Stimulated activated CD8-positive, alpha-beta memory T cell treated with anti-CD3 and anti-CD28 coated beads, Interleukin-15, amount 100 ng/mL, for 4 hours (primary cell): ENCODE measurements around the gene DOK5.
A peak's percentile ranks its signal among the peaks of the same experiment; 100 is the strongest.

Experiments
- DNase-seq, 2 donors: peaks; one replicate each; pipeline ENCODE4 v3.0.0-alpha.2; 2020; ENCODE audit warnings: low read depth in 2 of 2

Gene DOK5

DNA sequence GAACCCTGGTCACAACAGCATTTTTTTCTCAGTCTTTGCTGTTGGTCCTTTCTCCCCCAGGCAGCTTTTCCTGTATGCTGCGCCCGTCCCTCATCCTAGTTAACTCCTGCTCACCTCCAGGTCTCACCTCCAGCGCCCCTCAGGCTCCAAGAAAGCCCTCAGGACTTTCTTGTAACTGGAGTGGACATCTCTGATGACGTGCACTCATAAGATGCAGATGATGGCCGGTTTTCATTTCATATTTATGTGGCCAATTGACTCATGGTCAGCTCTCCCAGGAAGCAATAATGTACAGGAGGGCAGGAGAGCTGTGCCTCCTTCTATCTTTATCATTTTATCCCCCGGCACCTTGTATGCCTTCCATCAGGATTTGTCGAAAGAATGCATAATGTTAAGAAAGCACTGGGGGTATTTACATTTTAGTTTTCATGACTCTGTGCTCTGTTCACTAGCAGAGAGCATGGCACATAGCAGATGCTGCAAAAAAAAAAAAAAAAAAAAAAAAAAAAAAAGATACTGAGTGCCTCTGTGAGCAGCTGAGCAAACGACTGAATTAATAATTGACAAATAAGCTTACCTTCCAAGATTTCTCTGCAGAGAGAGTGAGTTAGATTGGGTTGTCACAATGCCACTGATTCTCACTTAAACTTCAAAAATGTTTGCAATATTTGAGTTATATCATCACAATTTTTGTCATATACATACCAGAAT is 170.2 kb downstream of the DOK5 start:
- no peak for DNase-seq

DNA sequence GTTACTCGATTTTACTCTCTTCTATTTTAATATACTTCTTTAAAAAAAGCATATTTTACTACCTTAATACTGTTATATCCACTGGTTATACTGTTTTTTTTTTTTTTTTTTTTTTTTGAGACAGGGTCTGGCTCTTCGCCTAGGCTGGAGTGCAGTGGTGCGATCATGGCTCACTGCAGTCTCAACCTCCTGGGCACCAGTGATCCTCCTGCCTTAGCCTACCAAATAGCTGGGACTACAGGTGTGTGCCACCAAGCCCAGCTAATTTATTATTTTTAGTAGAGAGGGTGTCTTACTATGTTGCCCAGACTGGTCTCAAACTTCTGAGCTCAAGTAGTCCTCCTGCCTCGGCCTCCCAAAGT is 170.7 kb downstream of the DOK5 start:
- no peak for DNase-seq

DNA sequence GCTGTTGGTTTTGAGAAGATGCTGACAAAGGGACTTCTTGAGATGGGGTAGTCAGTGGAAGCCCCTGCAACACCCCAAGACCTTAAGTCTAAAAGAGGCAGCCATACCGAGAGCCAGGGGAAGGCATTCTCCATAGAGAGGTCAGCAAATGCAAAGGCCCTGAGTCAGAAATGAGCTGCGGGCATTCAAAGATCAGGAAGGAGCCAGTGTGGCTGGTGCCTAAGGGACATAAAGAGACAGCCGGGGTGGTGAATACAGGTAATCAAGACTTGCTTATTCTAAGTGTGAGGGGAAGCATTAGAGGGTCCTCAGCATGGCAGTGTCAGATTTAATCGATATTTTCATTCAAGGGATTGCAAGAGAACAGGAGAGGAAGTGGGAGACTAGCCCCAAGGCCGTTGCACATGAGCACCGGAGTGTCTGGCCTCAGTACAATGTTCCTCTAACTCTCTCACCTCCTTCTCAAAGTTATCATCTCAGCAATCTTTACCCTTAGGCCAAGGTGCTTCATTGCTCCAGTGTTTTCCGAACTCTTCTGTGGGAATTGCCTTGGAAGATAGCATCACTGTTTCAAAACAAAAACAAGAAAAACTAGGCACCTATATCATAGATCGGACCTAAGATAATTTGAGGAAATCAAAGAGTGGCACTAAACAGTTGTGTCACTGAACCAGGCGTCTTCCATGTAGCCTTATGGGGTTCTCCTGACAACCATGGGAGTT is 173.2 kb downstream of the DOK5 start:
- no peak for DNase-seq

DNA sequence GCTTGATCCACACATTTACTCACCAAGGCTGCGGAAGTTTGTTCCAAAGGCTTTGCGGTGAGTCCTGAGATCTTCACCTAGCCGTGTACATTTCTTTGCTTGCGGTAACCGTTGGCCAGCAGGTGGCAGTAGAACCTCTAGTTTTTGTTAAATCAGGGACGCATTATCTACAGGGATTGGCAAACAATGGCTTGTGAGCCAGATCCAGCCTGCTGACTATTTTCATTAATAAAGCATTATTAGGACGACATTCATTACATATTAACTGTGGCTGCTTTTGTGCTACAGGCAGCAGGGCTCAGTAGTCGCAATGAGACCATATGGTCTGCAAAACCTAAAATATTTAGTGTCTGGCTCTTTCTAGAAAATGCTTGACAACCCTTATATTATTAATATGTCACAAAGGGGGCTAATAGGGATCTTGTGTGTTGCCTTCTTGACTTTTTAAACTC is 174.1 kb downstream of the DOK5 start:
- DNase-seq: peak in 1 of 2 donors; percentile 1

DNA sequence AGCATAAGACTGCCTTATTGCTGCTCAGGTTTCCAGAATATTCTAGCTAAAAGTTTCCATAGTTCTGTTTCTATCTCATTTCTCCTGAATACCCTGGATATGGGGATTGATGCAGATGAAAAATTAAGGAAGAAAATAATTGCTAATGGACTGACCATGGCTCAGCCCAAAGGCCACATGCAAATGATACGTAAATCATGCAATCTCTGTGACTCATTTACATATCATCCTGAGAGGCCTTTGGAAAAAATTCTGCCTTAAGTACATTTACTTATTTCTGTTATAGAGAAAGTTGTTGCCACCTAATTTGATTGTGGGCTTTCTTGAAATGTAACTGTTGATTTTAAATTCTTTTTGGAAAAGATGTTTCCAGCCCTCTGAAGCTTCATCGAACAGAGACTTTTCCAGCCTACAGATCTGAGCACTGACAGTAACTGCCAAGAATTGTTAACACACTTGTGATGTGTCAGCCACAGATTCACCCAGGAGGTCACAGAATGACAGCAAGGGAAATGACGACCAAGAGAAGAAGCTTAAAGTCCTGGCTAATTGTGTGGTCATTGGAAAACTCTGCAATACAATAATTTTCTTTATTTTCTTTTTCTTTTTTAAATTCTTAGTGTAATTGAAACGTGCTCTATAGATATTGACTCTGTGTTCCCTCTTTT is 174.8 kb downstream of the DOK5 start:
- DNase-seq: no peak

DNA sequence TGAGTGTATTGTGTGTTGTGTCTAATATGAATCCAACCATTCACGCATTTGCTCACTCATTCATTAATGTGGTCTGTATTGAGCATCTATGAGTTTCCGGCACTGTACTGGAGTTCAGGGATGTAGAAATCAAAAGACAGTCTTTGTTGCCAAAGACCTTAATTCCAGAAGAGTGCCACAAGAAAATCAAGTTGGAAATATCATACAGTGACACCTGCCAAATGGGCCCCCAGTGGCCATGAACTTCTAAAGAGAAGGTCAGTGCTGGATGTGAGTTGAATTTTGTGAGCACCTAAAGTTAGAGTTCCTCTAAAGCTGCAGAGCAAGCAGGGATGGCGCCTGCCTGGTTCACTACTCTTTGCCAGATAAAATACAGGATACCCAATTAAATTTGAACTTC is 175.9 kb downstream of the DOK5 start:
- DNase-seq: no peak

DNA sequence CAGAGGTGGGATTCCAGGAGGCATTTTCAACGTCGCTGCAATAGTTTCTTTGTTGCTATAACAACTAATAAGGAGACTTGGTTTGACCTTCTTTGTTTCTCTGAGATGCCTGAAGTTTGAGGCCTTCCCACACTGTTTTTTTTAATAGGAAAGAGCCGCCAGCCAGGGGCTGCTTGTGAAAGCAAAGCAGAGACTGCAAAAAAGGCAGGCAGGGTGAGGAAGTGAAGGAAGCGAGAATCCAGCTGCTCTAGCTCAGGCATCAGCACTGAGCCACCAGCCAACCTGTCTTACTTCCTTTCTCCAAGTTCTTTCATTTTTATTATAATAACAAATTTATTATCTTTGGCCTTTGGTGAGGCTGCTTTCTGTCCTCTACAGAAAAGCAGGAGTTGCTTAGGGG is 179.1 kb downstream of the DOK5 start:
- DNase-seq: no peak

DNA sequence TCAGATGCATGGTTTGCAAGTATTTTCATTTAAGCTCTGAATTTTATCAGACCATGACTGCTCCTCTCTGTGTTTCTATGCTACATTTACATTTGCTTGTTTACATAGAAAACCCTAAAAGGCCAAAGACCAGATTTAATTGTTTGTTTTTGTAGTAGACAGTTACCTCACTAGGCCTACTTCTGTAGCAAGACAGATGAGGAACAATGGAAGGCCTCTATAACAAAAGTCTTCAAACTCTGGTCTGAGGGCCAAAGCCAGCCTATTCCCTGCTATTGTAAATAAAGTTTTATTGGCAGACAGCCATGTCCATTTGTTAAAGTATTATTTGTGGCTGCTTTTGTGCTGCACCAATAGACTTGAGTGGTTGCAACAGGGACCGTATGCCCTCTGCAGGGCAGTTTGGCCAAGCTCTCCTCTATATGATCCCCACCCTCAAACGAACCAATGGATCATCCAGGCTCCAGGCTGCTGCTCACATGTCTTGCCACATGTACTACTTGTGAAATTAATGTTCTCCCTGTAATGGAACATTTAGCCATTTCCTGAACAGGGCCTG is 182.0 kb downstream of the DOK5 start:
- DNase-seq: no peak

DNA sequence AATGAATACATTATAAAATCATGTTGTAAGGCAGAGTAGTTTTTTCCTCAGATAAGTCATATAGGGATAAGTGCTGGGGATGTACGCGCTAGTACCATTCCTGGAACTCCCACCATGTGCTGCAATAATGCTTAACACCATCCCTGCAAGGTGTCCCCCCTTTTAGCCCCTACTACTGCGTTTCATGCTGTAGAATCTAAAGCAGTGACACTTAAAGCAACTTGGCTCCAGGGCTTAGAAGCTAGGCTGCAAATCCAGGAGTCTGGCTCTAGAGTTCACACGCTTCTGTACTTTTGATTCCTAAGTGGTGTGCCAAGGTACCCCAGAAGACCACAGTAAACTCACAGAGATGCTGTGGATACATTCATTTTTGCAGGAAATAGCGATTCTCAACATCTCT is 183.1 kb downstream of the DOK5 start:
- no peak for DNase-seq

DNA sequence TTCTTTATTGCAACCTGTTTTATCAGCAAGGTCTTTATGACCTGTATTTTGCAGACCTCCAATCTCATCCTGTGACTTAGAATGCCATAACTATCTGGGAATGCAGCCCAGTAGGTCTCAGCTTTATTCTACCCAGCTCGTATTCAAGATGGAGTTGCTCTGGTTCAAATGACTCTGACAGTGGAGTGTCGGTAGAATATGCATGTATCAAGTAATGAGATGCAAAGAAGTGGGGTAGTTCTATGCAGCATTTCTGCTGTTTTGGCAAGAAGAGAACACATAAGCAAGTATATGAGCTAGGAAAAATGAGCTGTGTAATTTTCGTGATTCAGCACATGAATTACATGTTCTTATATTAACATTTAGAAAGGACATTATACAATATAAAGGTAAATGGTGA is 185.9 kb downstream of the DOK5 start:
- DNase-seq: no peak

DNA sequence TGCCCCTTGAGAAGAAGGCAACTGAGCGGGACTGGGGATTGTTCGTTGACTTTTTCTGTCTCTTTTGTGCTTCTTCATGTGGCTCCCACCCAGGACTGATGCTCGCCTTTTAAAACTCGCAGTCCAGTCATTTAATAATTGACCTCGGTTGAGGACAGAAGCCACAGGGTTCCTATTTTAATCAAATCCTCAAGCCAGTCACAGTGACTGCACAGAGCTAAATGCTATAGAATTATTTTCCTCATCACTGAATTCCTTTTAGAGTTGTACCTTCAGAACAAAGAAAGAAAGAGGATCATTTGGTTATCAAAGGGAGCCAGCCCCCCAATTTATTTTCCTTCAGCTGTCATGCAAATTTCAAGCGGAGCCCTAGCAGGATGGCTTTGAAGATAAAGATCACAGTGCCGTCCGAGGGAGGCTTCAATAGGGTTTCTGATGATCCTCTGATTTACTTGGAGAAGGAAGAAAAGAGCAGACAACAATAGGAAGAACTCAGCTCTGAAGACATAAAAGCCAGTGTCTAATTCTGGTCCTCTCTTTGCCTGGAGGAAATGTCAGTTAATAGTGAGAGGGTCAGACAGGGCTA is 186.6 kb downstream of the DOK5 start:
- no peak for DNase-seq

DNA sequence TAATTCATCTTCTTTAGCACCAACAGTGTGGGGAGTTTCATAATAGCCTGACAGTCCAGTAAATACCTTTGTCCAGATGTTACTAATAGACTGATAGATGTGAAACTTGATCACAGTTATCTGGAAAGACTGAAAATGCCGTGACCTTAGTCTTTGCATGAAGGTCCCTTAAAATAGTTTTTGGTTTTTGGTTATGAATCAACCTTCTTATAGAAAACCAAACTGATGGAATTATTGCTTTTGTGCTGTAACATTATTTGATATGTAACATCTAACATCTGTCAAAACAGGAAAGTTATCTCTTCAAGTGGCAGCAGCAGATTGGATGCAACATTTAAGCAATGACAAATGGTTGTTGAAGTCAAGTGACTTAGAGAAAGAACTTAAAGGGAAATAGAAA is 190.4 kb downstream of the DOK5 start:
- no peak for DNase-seq

DNA sequence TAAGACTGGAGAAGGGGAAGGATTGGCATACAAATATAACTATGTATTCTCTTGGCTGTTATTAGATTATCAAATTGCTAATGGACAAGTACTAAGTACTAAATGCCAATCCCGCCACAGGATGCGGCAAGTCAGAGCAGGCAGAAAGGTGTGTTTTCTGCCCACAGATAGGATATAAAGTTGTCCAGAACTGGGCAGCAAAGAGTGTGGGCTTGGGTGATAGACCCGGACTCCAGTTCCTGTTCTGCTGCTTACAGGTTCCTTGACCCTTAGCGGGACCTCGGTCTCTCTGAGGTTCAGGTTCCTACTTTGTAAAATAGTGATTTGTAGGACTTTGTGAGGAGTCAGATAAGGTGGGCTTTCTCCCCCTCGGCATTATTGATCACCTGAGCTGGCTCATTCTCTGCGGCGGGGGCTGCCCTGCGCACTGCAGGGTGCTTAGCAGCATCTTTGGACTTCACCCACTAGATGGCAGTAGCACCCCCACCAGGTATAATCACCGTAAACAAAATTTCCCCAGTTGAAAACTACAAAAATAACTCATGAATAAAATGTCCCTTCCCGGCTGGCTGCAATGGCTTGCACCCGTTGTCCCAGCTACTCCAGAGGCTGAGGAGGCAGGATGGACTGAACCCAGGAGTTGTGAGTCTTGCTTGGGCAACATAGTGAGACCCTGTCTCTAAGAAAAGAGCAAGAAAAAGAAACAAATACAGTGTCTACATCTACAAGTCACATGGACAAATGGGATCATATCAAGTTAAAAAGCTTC is 193.1 kb downstream of the DOK5 start:
- DNase-seq: no peak

DNA sequence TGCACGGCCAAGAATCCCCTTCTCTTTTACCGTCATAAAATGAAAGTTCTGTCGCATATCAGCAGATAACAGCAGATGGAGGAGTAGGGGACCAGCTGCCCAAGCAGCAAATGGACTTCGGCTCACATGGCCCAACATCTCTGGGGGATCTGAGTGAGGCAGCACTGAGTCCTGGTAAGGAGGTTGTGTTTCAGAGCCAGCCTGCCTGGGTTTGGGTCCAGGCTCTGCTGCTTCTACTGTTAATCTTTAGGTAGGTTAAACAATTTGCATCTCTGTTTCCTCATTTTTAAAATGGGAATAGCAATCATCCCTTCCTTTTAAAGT is 193.6 kb downstream of the DOK5 start:
- DNase-seq: no peak

DNA sequence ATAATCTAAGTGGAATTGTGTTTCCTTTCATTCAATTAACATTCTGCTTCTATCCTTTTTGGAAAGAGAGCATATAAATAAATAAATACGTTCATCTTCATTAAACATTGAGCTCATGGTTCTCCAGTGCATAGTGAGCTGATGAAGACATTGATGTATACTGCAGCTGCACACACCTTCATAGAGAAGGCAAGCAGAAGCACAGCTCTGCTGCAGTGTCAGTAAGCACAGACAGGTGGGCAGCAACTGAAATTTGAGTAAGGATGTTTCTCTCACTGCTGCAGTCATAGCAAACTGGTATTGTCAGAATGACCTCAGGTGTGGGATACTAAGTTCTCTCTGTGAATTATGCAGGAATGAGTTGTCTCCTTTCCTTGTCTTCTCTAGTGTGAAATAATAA is 202.9 kb downstream of the DOK5 start:
- DNase-seq: no peak

DNA sequence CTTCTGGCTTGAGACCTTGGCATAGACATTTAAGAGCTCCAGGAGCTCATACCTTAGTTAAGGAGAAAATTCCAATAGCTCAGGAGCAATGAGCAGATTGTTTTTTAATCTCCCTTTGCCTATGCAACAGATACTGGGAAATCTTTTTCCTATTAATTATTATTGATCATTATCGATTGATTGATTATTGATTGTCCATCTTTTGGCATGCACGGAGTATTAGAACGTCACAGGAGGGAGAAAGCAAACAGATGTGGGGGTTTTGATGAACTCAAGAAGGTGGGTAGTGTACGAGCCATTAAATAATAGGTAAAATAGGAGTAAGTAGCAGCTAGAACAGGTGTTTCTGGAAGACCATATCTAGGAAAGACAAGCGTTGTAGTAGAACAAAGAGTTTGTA is 205.0 kb downstream of the DOK5 start:
- DNase-seq: no peak

DNA sequence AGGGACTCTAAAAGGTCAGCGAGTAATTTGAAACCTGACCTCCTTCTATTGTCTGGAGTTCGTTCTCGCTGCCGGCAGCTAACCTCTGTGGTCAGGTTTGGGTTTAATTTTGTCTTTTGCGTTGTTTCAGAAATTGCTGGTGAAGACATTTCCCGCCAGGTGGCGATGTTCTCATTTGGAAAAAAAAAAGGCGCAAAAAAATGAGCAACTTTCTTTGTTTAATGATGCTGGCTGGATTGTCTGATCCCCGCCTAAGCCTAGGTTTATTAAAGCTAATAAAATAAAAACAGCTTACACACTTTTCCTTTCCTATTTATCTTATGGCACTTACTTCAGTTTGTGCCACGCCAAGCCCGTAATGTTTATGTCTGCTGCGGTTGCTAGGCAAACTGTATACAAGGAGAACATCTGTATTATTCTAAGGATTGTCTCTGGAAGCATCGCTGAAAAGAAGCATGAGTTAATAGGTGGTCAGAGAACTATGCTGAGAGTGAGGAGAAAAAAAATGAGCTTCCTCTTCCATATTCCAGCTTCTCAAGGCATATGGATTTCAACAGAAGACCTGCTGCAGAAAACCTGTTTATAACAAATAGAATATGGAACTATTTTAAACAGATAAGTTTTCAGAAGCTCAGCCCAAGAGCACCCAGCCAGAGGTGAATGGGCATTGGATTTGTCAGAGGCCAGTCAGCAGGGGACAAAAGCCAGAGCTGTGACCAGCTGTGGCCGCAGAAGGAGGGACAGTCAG is 205.7 kb downstream of the DOK5 start:
- DNase-seq: no peak

DNA sequence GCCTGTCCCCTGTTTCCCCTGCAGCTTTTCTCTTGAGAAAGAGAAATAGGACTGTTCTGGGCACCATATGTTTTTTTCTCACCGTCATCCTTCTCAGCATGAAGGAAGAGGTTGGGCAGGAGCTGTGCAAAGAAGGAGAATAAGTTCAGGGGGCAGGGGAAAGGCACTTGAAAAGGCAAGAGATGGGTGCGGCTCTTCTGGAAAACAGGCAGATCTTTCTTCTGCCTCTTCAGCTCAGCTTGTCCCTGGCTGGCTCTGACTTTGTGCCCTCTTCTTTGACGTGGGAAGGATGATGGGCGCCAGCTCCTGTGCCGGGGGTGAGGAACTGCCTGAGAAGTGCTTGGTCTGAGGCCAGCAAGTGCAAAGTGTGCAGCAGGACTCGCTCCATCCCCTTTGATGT is 206.5 kb downstream of the DOK5 start:
- DNase-seq: no peak

DNA sequence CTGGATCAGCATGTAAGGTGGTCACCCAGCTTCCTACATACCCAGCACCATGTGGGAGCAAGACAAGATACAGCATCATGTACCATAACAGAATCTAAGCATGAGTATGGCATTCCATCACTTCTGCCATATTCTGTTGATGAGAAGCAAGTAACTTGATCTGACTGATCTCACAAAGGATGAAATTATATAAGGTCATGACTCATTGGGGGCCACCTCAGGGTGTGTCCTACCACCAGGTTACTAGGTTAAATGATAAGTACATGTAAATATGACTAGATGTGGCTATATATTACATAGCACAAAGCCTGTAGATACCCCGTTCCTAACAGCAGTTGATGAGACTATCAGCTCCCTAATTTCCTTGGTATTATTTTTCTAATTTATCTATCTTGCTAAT is 213.1 kb downstream of the DOK5 start:
- no peak for DNase-seq

DNA sequence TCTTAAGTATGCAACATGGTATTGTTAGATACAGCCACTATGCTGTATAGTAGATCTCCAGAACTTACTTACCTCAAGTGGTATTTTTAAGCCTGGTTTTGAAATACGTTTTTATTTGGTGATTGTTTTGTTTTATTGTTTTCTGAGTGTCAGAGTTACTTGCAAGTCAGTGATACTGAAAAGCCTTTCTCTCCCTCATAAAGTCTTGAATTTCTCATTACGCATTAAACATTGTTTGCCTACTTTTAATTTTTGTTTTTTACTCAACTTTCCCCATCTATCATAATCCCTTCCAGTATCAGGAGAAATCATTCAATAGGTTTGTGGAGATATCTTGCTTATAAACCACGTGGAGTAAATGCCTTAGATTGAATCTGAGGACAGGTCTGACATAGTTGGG is 214.9 kb downstream of the DOK5 start:
- DNase-seq: no peak

DNA sequence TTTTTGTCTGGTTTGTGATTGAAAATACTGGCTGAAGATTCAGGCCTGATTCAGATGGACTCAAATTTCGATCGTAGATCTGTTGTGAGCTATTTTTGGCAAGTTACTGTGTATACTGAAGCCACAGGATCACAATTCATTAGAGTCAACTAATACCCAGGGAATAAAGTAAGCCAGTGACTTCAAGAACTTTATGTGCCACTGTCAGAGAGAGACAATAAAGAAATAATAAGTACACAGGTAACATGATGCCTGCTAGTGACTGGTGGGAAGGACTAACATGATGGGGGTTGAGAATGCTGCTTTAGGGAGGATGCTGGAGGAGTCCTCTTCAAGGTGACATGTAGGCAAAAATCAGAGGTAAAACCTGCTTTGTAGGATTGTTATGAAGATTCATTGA is 215.9 kb downstream of the DOK5 start:
- DNase-seq: no peak
